Mesothelial cell of epicardium (in vitro differentiated cells): ENCODE results near the gene KLHL17. TPM values are rescaled to one million over a fixed set of nuclear protein-coding genes. Genes with fewer than 3 reads are reported as not detected.

Experiments
- DNase-seq, 2 experiments: peaks; one replicate each; pipeline ENCODE4 v3.0.0; 2021; ENCODE audit warnings: low spot score in 2 of 2; ENCODE audit not compliant: unreplicated experiment in 2 of 2
- H3K27ac Mint-ChIP-seq: 2 replicates; pipeline ENCODE4 v1.8.0; 2021; ENCODE audit warnings: mixed read lengths
- H3K27me3 Mint-ChIP-seq: 2 replicates; pipeline ENCODE4 v1.8.0; 2021; ENCODE audit warnings: low read depth, mixed read lengths
- H3K36me3 Mint-ChIP-seq: 2 replicates; pipeline ENCODE4 v1.8.0; 2021; ENCODE audit warnings: mixed read lengths
- H3K4me1 Mint-ChIP-seq: 2 replicates; pipeline ENCODE4 v1.8.0; 2021; ENCODE audit warnings: mixed read lengths
- H3K4me3 Mint-ChIP-seq: 2 replicates; pipeline ENCODE4 v1.8.0; 2021; ENCODE audit warnings: mild to moderate bottlenecking, moderate library complexity, mixed read lengths
- H3K9me3 Mint-ChIP-seq: 2 replicates; pipeline ENCODE4 v1.8.0; 2021; ENCODE audit warnings: mixed read lengths
- total RNA-seq: library from RNA; stranded (reverse); gene quantifications from 3 replicates; pipeline ENCODE4 v1.2.1, GENCODE V29; 2021
- TF ChIP-seq, protein P1 (sequence below): fragments of 200-600 bp; sonication (generic); IDR thresholded peaks from one replicate; pipeline ENCODE4 v1.5.0; 2021; ENCODE audit warnings: antibody characterized with exemption; ENCODE audit not compliant: unreplicated experiment

KLHL17 gene
- total RNA-seq, 1 donor from 2014 or later = 47.0 TPM

DNA sequence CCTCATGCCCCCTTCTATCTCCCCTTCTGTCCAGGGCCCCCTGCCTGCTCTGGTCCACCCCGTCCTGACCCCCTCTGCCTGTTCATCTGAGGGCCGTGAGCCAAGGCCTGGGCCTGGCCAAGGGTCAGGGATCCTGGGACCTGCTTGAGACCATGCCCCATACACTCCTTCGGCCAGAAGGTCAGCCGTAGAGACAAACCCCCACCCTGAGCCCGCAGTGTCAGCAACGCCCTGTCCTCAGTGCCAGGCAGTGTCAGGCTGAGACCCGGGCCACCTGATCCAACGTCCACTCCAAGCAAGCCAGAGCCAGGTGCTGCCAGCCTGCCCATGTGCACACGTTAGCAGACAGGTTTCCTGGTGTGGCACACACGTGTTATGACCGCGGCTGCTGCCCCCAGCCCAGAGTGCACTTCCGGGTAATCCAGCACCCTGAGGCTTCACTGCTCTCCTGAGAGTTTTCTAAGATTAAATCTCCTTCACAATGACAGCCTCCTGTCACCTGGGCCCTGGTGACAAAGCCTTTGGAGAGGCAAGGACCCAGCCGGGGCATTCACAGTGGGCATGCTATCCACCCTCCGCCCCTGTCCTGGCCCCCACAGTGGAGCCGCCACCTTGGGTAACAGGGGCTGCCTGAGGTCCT, 46.8 kb upstream of the KLHL17 start:
- Mint-ChIP-seq H3K27ac (no peak overlapping the region), H3K27me3 (peaks cover 9% of the 10 kb centered on the region), H3K9me3 (no peaks in the 10 kb centered on the region), H3K4me1 (peaks cover 74% of the 10 kb centered on the region), H3K4me3 (no peak overlapping the region), H3K36me3 (no peaks in the 10 kb centered on the region)
- TF ChIP-seq, protein P1, sequence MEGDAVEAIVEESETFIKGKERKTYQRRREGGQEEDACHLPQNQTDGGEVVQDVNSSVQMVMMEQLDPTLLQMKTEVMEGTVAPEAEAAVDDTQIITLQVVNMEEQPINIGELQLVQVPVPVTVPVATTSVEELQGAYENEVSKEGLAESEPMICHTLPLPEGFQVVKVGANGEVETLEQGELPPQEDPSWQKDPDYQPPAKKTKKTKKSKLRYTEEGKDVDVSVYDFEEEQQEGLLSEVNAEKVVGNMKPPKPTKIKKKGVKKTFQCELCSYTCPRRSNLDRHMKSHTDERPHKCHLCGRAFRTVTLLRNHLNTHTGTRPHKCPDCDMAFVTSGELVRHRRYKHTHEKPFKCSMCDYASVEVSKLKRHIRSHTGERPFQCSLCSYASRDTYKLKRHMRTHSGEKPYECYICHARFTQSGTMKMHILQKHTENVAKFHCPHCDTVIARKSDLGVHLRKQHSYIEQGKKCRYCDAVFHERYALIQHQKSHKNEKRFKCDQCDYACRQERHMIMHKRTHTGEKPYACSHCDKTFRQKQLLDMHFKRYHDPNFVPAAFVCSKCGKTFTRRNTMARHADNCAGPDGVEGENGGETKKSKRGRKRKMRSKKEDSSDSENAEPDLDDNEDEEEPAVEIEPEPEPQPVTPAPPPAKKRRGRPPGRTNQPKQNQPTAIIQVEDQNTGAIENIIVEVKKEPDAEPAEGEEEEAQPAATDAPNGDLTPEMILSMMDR = no peak
- no peak for DNase-seq

DNA sequence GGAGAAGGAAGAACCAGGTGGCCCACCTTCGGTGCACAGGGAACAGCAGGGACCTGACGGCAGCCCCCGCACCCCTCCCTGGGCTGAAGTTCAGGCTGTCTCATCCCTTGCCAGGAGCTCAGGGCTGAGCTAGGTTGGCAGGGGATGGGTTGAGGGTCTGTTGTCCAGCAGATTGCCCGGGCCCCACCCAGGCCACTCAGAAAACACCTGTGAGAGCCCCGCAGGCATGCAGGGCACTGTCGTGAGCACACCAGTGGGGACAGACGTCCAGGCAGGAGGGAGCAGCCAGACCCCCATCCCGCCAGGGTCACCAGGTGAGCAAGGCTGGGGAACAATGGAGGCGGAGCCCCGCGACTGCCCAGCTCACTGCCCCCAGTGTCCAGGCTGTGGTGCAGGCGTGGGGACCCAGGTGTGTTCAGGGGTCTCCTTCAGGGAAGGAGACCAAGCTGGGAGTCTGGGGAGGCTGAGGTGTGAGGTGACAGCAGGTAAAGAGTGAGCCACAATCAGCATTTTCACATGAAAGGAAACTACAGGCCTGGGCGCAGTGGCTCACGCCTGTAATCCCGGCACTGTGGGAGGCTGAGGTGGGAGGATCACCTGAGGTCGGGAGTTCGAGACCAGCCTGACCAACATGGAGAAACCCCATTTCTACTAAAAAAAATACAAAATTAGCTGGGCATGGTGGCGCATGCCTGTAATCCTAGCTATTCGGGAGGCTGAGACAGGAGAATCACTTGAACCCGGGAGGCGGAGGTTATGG, 46.1 kb upstream of the KLHL17 start:
- Mint-ChIP-seq H3K4me3 (no peak overlapping the region), H3K9me3 (no peaks in the 10 kb centered on the region), H3K36me3 (no peaks in the 10 kb centered on the region), H3K27ac (no peak overlapping the region), H3K27me3 (peaks cover 10% of the 10 kb centered on the region), H3K4me1 (peaks cover 79% of the 10 kb centered on the region)
- TF ChIP-seq, protein P1 = no peak
- DNase-seq = peak in 1 of 2 experiments; percentile 35

DNA sequence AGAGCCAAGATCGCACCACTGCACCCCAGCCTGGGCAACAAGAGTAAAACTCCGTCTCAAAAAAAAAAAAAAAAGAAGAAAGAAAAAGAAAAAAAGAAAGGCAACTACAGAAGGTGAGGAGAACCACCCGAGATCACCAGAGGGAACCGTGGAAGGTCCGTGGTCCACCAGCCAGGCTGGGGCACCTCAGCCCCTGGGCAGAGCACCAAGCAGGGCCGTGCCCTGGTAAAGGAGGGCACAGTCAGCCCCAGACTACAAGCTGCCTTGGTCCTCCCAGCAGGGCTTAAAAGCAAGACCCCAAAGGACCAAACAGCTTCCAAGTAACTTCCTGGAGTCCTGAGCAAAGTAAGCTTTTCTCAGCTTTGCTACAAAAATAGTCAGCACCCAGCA, 45.5 kb upstream of the KLHL17 start:
- H3K9me3 Mint-ChIP-seq = no peaks in the 10 kb centered on the region
- TF ChIP-seq, protein P1 = no peak
- peak in 1 of 2 experiments; percentile 22 for DNase-seq
- peaks cover 10% of the 10 kb centered on the region for H3K27me3 Mint-ChIP-seq
- peaks cover 80% of the 10 kb centered on the region for H3K4me1 Mint-ChIP-seq
- H3K36me3 Mint-ChIP-seq = no peaks in the 10 kb centered on the region
- H3K27ac Mint-ChIP-seq = no peak overlapping the region
- no peak overlapping the region for H3K4me3 Mint-ChIP-seq

DNA sequence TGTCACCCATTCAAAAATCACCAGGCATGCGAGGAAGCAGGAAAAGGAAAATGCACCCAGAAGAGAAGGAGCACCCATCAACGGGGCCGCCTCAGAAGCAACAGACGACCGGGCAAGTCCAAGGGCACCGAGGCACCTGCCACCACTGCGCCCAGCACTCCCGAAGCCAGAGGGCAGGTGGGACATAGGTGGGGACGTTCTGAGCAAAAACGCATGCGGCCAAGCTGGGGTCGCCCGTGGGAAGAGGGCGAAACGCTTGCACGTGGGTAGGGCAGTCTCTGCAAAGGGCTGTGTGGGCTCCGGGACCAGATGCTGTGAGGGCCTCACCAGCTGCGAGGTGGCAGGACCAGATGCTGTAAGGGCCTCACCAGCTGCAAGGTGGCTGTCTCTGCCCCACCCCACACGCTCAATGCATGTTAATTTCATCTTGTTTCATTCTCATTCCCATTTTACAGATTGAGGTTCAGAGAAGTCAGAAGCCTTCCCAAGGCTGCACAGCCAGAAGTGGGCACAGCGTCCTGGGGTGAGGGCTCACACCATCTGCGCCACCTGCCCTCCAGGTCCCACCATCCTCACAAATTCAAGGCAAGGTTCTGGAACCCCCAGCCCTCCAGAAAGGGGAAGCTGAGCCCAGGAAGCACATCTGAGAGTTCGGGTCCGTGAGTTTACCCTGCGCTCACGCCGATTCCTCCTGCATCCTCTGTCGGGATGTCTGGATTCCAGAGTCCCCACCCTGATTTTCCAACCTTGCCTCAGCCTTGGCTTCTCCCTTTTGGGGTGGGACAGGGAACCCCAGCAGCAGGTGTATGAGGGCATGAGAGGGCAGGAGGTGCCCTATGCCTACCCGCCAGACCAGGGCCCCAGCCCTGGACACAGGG, 44.9 kb upstream of the KLHL17 start:
- no peak overlapping the region for H3K4me3 Mint-ChIP-seq
- peaks cover 83% of the 10 kb centered on the region for H3K4me1 Mint-ChIP-seq
- no peaks in the 10 kb centered on the region for H3K36me3 Mint-ChIP-seq
- H3K27ac Mint-ChIP-seq = peak overlapping the region; percentile 91
- H3K9me3 Mint-ChIP-seq = no peaks in the 10 kb centered on the region
- TF ChIP-seq, protein P1 = no peak
- peaks cover 10% of the 10 kb centered on the region for H3K27me3 Mint-ChIP-seq
- DNase-seq = peak in 1 of 2 experiments; percentile 26

DNA sequence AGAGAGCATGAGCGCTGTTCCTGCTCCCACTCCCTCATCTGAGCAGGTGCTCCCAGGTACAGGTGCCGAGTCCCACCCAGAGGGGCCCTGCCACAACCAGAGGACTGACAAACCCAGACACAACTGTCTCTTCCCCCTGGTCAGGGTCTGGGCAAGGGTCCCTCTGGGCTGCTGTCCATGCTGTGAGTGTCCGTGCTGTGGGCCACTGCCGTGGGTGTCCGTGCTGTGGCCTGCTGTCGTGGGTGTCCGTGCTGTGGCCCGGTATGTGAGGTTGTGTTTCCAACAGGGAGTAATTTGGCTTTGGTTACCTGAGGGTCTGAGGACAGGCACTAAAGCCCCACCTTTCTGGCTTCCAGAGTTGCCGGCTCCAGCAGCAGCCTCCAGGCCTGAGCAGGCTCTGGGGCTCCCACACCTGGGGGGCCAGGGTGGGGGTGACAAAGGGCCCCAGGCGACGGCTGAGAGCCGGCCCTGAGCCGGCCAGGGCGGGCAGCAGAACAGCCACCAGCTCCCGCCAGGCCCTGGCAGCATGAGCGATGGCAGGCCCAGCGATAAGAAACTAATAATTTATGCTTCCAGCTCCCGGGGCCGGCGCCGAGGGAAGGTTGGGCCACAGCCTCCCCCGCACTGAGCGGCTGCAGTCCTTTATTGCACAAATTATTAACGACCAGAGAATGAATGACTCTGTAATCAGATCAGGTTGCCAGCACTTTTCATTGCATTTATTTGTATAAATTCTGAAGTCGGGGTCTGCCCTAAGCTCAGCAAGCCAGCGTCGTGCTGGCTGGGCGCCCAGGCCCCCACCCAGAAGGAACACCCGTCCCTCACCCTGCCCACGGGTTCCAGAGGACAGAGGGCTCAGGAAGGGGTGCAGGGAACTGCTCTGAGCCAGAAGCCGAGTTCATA, 44.0 kb upstream of the KLHL17 start:
- no peaks in the 10 kb centered on the region for H3K36me3 Mint-ChIP-seq
- peak overlapping the region; percentile 91 for H3K27ac Mint-ChIP-seq
- DNase-seq = peak; percentile 53 to 79
- peaks cover 10% of the 10 kb centered on the region for H3K27me3 Mint-ChIP-seq
- H3K4me3 Mint-ChIP-seq = peak overlapping the region; percentile 40
- H3K4me1 Mint-ChIP-seq = peaks cover 80% of the 10 kb centered on the region
- TF ChIP-seq, protein P1 = no peak
- no peaks in the 10 kb centered on the region for H3K9me3 Mint-ChIP-seq
